Mucosa of descending colon (tissue), 3 donors: ENCODE results near the gene NRARP. TPM values are rescaled to one million over a fixed set of nuclear protein-coding genes. Genes with fewer than 3 reads are reported as not detected.

Experiments
- ATAC-seq: fragments of 200-7000 bp; cut with Tn5 transposase; one replicate; pipeline ENCODE4 v1.9.1; 2020; ENCODE audit warnings: mild to moderate bottlenecking, moderate library complexity
- DNase-seq, 3 donors: peaks; one replicate each; pipeline ENCODE4 v3.0.0-alpha.2; 2020
- H3K36me3 ChIP-seq: fragments of 200-600 bp; one replicate; pipeline ENCODE4 v1.8.0; 2021; ENCODE audit warnings: low read depth, mild to moderate bottlenecking
- H3K4me1 ChIP-seq: fragments of 200-600 bp; one replicate; pipeline ENCODE4 v1.8.0; 2021; ENCODE audit warnings: low read depth, mild to moderate bottlenecking
- H3K4me3 ChIP-seq: fragments of 200-600 bp; one replicate; pipeline ENCODE4 v1.8.0; 2021; ENCODE audit warnings: mild to moderate bottlenecking
- H3K9me3 ChIP-seq: fragments of 200-600 bp; one replicate; pipeline ENCODE4 v1.8.0; 2021; ENCODE audit warnings: mild to moderate bottlenecking
- CTCF ChIP-seq: fragments of 200-600 bp; IDR thresholded peaks from one replicate; pipeline ENCODE4 v1.8.0; 2022; ENCODE audit warnings: antibody characterized with exemption, mild to moderate bottlenecking
- intact Hi-C, 2 donors: fragments of 100-400 bp; cut with DNase I in 1 of 2; cut with micrococcal nuclease in 1 of 2; formaldehyde crosslinking; loops; one replicate each; pipeline versions ENCODE4 v1.11.0 to v1.11.1; 2022; cut with DNase I, micrococcal nuclease
- total RNA-seq, 3 donors: library from RNA; stranded (reverse); fragmentation: NEBNext Ultra II Directional in 2 of 3; extraction: Animal tissue kit (Norgen Biotek cat#: 25700) in 2 of 3; gene quantifications; one replicate each; pipeline versions ENCODE4 v1.2.1 to v1.2.4, GENCODE V29; 2021 to 2023
- donor health status: DM: no; HTN: no; CAD: no; lungs with moderate emphysema.
- donor health status: DM: no; HTN: no; CAD: no.
- donor health status: DM: no; HTN: yes; CAD: no.

Gene NRARP
- total RNA-seq, 3 donors from 2014 or later, result 61.4 to 171 (median 146) TPM

GRCh38 chr9:137251194-137251461 is 50.9 kb downstream of the NRARP start, which contains the start of gene STPG3:
Gene STPG3, plus strand, starts transcription at chr9:137251286. Its CDS starts 1 bp downstream, at chr9:137251287.
- Histone ChIP-seq H3K36me3 (no peaks in the 10 kb centered on the region), H3K4me3 (no peak within 1 kb of the TSS), H3K4me1 (peaks cover 14% of the 10 kb centered on the region), H3K9me3 (no peaks in the 10 kb centered on the region)
- no peak for TF ChIP-seq CTCF
- no peak for ATAC-seq
- intact Hi-C loops, result no loop called here
- DNase-seq, result no peak

- intact Hi-C loops, result no loop called here
- H3K36me3 ChIP-seq, result no peaks in the 10 kb centered on the region
- DNase-seq (no peak), ATAC-seq (no peak)
- H3K9me3 ChIP-seq, result no peaks in the 10 kb centered on the region
- H3K4me1 ChIP-seq, result peaks cover 11% of the 10 kb centered on the region
- no peak for TF ChIP-seq CTCF
- no peak overlapping the region for H3K4me3 ChIP-seq
Measured at GRCh38 chr9:137250329-137251193, 51.5 kb downstream of the NRARP start.

Other genes with a start within 250 kb of the NRARP start
- 10 to 100 TPM in 2 of 3 donors, 1 to 10 TPM in 1; 7.7 to 26.8 (median 10.7) TPM for gene ENTPD2, start 248.2 kb downstream of the NRARP start, total RNA-seq
- 10 to 100 TPM in 1 of 3 donors, 1 to 10 TPM in 2; 2.7 to 11.2 (median 6.0) TPM for gene SAPCD2, start 231.7 kb downstream of the NRARP start, total RNA-seq
- 10 to 100 TPM; 10.5 to 13.6 (median 12.8) TPM for gene UAP1L1, start 224.8 kb downstream of the NRARP start, total RNA-seq
- gene MAN1B1, start 215.3 kb downstream of the NRARP start, total RNA-seq, result 10 to 100 TPM; 36.1 to 55.4 (median 52.7) TPM
- 100 to 1,000 TPM in 1 of 3 donors, 10 to 100 TPM in 2; 47.0 to 114 (median 51.5) TPM for gene DPP7, start 187.5 kb downstream of the NRARP start, total RNA-seq
- 1 to 10 TPM in 1 of 3 donors, under 1 TPM in 1, not detected in 1; 0.36 to 2.6 TPM for gene GRIN1, start 163.1 kb downstream of the NRARP start, total RNA-seq
- 10 to 100 TPM; 18.7 to 63.0 (median 58.9) TPM for gene LRRC26, start 132.2 kb downstream of the NRARP start, total RNA-seq
- gene TMEM210, start 130.2 kb downstream of the NRARP start, total RNA-seq, result 1 to 10 TPM in 1 of 3 donors, not detected in 2; 1.0 TPM
- 10 to 100 TPM; 60.8 to 65.9 (median 61.7) TPM for gene ANAPC2, start 113.7 kb downstream of the NRARP start, total RNA-seq
- 10 to 100 TPM; 56.7 to 71.1 (median 64.0) TPM for gene SSNA1, start 113.6 kb downstream of the NRARP start, total RNA-seq
- gene TPRN, start 101.5 kb downstream of the NRARP start, total RNA-seq, result 100 to 1,000 TPM in 2 of 3 donors, 10 to 100 TPM in 1; 73.8 to 170 (median 122) TPM
- gene TMEM203, start 96.6 kb downstream of the NRARP start, total RNA-seq, result 10 to 100 TPM; 30.6 to 40.4 (median 40.0) TPM
- gene NDOR1, start 96.6 kb downstream of the NRARP start, total RNA-seq, result 10 to 100 TPM; 15.9 to 19.7 (median 19.0) TPM
- 1 to 10 TPM; 5.3 to 7.1 (median 5.8) TPM for gene RNF208, start 80.0 kb downstream of the NRARP start, total RNA-seq
- gene CYSRT1, start 77.1 kb downstream of the NRARP start, total RNA-seq, result not detected
- gene RNF224, start 74.8 kb downstream of the NRARP start, total RNA-seq, result not detected
- gene SLC34A3, start 71.4 kb downstream of the NRARP start, total RNA-seq, result not detected
- 100 to 1,000 TPM; 286 to 379 (median 332) TPM for gene TUBB4B, start 61.0 kb downstream of the NRARP start, total RNA-seq
- not detected for gene STPG3, start 51.0 kb downstream of the NRARP start, total RNA-seq
- gene NELFB, start 46.9 kb downstream of the NRARP start, total RNA-seq, result 10 to 100 TPM; 52.9 to 66.2 (median 60.5) TPM
- 10 to 100 TPM; 23.3 to 48.6 (median 45.3) TPM for gene TOR4A, start 24.5 kb downstream of the NRARP start, total RNA-seq
- 10 to 100 TPM; 39.4 to 56.7 (median 40.1) TPM for gene EXD3, start 120.9 kb upstream of the NRARP start, total RNA-seq
- 10 to 100 TPM; 18.0 to 41.5 (median 27.2) TPM for gene NOXA1, start 121.1 kb upstream of the NRARP start, total RNA-seq
- gene ENTPD8, start 139.1 kb upstream of the NRARP start, total RNA-seq, result 100 to 1,000 TPM in 1 of 3 donors, 10 to 100 TPM in 2; 36.7 to 127 (median 74.8) TPM
- 10 to 100 TPM; 30.1 to 48.0 (median 43.4) TPM for gene NSMF, start 157.1 kb upstream of the NRARP start, total RNA-seq
- gene PNPLA7, start 248.1 kb upstream of the NRARP start, total RNA-seq, result 10 to 100 TPM; 16.7 to 27.4 (median 17.2) TPM
- gene MRPL41, start 249.6 kb upstream of the NRARP start, total RNA-seq, result 10 to 100 TPM; 67.1 to 93.8 (median 93.5) TPM